RPMI8226 (cell line): Measurements from ENCODE around the gene BOC.
A peak's percentile ranks its signal among the peaks of the same experiment; 100 is the strongest.

Source experiments
- DNase-seq: peaks from one replicate; pipeline ENCODE4 v3.0.0-alpha.2; 2015

BOC gene

DNA sequence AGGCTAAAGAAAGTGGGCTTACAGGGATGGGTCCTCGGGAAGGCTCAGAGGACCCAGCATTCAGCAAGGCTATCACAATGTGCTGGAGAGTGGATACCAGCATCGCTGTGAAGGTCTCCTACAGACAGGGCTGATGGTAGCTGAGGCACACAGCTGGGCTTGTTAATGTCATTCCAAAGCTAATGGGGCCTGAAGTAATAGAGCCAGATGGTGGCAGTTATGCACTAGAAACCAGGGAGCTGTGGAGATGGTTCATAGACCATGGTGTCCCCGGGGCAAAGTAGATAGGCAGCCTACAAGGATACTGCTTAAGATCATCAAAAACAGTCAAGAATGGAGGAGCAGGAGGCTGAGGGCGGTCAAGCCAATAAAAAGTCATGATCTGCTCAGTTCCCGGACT, 24.8 kb upstream of the BOC start:
- no peak for DNase-seq

DNA sequence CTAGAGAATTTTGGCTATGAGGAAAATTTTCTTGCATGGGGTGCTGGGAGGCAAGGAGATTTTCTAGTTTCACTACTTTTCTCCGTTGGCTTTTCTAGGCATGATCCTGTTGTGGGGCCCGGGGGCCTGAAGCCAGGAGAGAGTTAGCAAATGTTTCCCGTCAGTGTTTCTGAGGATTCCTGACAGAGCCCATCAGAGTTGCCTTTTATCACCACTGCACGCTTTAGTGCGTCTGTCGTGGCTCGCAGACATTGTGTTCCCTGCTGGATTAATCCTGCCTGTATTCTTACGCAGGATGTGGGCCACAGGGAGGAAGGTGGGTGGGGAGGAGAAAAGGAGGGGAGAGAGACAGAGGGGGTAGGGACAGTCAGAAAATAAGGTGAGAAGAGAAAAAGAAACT, 18.1 kb upstream of the BOC start:
- DNase-seq = no peak

DNA sequence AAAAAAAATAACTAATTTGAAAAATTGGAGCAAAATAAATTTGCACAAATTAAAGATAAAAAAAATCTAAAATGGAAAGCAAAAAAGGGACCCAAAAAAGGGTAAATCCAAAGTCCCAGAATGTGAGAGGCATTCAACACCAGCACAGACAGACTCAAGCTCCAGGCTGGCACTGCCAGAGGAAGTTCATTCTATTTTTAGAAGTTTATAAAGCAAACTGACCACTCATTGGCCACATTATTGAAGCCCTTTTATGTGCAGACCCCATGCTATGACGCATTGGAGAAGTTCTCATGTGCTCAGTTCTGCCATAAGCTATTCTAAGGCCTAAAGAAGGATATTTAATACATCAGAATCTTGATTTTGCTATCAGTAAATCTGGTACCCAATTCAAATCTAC, 17.6 kb upstream of the BOC start:
- DNase-seq = no peak

DNA sequence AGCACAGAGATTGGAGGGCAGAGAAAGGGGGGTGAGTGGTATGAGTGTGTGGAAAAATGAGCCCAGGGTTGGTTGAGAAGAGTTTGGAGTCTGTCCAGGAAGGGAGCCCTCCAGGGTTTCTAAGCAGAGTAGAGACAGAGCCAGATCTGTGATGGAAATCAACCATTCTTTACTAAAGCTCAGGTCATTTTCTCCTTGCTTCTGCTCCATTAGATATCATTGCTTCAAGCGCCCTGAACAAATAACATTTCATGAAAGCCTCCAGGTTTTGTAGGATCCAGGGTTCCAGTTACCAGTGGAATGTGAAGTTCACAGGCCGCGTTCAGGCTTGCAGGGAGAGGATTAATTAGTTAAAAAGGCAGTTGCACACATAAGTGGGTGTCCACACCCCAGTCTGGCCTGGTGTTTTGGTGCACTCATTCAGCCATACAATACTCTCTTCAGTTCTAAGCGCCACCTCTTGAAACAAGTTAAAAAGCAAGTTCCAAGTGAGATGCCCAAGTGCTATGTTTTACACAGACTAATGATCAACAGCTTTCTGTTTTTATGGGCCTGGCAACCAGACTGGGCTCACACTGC, 16.4 kb upstream of the BOC start:
- DNase-seq = no peak

DNA sequence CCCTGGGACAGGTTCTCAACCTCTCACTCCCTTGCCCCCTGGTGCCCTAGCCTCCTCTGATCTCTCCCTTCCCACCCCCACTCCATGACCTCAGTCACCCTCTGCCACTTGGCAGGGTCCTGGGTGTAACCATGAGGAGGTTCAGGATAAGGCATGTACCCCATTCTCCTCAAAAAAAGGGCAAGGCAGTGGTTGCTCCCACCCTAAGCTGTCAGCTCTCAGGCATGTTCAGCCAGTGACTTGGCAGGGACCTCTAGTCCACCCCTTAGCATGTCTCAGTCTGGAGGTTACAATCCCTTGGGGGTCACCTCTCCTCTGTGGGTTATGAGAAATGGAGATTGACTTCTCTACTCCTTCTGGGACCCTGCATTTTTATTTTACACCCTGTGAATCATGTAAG, 11.0 kb upstream of the BOC start:
- DNase-seq = no peak

DNA sequence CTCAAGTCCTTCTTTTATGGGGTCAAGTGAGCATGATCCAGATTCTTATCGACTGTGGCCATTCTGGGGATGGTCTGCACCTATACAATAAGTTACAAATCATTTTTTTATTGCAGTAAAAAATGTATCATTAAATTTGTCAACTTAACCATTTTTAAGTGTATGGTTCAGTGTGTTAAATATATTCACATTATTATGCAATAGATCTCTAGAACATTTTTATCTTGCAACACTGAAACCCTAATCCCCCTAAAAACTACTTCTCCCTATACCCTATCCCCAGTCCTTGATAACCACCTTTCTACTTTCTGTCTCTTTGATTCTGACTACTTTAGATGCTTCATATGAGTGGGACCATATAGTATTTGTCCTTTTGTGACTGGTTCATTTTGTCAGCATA, 10.4 kb upstream of the BOC start:
- DNase-seq = no peak

DNA sequence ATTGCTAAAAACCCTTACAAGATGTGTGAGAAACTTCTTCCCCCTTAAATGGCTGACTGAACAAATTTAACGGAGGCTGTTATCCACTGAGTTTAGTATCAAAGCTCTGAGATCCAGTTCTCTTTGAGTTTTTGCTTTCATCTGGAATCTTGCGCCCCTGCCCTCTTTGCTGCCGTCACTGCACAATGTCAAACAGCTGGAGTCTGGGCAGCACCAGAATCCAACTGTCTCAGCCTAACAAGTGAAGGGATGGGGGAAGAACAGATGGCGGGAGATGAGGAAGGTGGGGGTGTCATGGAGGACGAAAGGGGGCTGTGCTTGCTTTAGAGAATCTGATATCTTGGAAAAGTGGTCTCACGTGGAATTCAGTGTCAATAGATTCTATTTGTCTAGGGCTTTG, 7.0 kb upstream of the BOC start:
- DNase-seq = no peak

DNA sequence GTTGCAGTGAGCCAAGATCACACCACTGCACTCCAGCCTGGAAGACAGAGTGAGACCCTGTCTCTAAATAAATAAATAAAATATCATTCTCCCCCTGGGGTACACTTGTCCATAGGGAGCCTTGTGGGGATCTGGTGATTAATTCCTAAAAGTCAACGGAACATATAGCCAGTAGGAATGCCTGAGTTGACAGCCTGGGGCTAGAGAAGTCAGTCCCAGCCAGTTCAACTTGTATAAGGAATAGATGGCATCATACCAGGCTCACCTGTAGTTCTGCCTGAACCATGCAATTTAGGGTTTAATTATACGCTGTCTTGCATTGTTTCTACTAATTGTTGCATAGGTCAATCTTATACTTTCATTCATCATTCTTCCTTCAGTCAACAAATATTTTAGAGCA, 5.9 kb upstream of the BOC start:
- no peak for DNase-seq

DNA sequence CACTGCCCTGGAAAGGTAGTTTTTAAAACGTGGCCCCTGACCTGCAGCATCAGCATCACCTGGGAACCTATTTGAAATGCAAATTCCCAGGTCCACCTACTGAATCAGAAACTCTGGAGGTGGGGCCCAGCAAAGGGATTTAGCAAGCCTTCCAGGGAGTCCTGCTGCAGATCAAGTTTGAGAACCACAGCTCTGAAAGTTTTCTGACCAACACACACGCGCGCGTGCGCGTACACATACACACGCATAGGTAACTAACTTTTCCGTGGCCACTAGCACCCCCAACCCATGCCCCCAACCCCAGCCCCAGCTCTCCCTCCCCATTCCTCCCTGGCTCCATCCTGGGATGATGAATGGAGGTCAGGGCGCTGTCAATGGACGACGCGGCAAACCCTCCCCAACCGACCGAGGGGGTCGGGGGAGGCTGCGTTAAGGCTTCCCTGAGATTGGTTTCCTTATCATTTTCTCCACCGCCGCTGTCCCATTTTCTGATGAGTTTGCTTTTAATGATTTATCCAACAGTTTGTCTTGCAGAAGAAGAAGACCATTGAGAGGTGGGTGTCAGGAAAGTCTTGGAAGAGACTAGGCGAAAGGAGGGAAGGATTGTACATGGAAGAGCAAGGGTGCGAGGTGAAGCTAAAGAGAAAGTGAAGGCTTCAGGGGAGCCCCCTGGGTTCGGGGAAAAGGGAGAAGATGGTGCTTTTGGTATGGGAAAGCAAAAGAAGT, 590 bp upstream of the BOC start:
- no peak for DNase-seq

DNA sequence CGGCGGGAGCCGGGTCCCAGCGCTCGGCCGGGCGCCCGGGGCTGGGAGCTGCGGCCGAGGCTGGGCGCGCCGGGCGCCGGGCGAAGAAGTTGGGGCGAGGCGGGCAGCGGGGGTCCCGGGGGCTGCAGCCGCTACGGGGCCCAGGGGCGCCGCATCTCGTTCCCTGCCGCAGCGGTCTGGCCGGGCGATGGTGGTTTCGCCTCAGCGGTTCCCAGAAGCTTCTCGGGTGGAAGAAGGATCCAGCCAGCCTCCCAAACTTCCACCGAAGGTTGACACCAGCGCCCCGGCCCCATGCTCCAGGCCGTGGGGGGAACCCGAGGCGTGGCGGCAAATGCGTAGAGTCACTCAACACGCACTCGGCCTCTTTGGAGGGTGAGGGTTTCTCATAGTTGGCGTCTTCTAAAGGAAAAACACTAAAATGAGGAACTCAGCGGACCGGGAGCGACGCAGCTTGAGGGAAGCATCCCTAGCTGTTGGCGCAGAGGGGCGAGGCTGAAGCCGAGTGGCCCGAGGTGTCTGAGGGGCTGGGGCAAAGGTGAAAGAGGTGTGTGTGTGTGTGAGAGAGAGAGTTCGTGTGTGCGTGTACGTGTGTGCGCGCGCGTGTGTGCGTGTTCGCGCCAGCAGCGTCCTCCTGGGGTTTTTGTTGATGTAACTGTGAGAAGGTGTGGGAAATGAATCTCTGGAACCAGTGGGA, 940 bp downstream of the BOC start:
- no peak for DNase-seq

DNA sequence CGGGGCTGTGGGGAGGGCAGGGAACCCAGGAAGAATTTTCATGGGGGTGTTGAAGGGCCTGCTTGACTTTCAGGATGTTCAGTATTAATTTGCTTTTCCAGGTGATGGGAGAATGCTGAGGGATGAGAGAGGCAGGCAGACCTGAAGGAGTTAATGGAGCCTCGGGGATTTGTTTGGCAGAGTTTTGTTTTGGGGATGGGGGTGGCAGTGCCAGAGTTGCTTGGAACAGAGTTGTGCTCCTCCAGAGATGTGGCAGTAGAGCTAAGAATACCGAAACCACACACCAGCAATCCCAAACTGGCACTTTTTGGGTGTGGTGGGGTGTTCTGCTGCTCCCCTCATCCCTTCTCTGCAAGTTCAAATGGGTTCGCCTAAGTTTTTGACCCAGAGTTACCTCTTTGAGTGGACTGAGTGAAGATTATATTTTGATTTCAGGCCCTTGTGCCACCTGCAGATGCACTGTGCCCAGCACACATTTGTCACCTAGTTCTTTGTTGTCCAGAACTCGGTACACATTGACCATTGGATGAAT, 1.6 kb downstream of the BOC start:
- no peak for DNase-seq

DNA sequence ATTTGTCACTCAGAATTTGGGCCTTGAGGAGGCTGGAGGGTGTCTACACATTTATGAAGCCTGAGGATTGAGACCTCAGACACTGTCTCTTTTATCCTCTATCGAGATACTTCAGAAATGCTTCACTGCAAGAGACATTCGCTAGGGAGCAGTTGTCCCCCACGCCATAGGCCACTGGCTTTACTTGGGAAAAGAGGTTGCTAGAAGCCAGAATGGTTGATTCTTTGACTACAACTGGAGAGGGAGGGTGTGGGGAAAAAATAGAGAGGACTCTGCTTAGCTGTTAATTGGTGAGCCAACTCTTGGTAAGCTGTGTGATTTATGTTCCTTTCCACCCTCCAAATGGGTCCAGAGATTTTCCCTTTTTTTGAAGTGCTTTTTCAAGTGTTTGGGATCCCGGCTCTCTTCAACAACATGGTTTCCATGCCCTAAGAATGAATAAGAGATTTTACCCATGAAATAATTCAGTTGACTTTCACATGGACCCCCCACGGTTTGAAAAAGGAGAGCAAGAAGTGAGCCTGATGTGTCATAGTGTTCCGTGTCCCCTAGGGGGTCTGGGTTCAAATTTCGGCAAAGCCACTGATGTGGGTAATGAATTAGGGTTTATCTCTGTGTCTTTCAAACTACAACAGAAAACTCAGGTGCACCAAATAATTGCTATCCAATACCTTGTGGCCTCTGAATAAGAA, 2.7 kb downstream of the BOC start:
- no peak for DNase-seq

DNA sequence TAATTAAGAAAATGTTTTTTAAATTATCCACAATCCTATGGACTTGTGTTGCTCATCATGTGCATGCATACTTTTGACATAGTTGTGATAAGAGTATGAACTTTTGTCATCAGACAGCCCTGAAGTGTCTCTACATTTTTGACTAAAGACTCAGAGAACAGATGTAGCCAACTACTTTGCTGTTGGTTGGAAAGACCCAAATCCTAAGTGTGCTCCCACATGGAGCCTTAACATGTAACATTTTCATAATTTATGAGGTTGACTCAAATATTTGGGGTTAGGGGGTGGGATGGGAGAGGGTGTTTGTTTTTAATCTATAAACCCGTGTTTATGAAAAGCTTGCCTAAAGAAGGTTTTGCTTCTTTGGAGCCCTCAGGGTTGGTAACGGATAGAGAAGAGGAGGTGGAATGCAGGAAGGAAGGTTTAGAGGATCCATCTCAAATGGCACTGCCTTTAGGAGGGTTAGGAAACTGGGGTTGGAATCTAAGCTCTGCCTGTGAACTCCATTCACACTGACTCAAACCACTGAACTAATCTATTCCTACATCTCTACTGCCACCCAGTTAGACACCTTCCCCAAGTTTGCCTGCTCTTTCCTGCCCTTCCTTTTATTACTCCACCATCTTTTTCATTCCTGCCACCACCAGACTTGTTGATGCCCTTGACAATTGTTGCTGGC, 3.7 kb downstream of the BOC start:
- DNase-seq = no peak

DNA sequence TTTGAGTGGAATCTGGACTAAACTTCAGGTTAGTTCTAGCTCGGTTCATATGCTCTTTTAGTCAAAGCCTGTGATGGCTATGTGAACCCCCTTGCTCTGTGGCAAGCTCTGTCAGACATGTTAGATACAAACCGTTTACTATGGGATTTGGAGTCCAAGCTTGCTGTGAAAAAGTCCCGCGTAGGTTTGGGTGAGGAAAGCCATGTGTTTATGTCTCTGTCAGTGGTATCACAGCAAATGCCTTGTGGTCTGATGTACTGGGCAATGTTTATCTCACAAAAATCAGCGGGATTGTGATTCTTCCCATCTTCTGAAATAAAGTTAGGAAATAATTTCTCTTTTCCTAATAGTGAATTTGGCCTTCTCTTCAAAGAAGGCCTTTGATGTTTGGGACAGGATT, 5.0 kb downstream of the BOC start:
- no peak for DNase-seq

DNA sequence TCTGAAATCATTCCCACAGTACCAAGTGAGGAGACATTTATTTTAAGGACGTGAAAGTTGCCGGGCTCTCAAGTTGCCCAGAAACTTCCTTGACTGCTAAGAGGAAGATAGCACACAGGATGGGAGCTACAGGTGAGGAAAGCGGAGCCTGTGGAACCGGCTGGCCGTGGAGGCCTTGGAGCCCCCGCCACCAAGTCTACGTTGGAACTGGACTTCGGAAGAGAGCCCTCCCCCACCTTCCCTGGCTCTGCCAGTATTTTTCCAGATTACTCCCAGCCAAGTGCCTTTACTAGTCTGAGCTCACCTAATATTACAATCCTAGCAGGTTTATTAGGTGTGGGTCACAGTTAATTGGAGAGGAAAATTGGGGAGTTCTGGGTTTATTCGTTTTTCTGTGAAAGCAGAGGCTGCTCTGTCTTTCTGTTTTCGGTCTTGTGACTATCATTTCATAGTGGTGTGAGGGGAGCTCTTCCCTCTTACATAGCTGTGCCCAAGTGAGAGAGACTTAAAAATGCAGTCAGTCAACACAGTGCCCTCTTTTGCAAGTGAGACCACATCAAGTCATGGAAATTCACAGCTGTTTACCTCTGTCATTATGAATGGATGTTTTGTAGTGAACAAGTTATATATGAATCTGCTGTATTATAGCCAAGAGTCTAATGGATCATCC, 6.8 kb downstream of the BOC start:
- no peak for DNase-seq

DNA sequence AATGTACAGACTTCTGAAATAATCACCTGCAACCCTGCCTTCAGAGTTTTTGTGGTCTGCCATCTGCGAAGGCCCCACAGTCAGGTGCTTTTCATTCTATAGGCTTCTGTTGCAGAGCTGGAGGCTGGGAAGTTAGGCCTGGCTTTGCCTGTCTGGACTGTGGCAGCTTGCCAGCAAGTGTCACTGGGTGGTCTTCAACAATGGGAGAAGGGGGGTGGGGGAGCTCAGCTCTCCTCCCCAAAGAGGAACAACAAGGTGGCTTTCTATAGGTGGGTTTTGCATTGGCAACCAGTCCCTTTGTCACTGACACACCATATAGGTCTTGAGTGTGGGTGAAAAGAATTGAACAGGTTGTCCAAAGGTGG, 7.3 kb downstream of the BOC start:
- DNase-seq = no peak

DNA sequence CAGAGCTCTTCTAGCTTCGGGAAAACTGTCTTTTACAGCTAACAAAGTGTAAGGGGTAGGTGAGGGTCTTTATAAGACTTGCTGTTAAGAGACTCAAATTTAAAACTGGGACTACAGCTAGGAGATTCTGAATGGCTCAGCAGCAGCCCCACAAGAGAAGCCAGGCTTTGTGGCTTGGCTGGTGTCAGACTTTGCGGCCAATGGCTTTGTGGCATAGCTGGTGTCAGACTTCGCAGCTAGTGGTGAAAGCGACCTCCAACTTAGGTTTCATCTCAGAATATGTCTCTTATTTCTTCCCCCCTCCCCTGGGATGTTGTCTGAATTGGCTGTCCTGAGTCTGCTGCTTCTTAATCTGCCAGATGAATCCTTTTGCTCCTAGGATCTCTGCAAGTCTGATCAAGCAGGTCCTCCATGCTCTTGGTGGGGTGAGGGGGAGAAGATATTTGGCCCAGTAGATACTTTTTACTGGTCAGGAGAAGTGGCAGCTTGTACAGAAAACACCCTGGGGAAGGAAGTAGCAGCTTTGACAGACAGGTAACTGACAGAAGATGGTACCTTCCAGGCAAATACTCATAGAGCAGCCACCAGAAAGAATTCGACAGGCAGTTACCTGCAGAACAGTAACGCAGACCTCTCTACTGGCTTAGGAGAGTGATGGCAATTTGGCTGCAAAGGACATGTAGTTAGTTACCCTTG, 8.4 kb downstream of the BOC start:
- no peak for DNase-seq

DNA sequence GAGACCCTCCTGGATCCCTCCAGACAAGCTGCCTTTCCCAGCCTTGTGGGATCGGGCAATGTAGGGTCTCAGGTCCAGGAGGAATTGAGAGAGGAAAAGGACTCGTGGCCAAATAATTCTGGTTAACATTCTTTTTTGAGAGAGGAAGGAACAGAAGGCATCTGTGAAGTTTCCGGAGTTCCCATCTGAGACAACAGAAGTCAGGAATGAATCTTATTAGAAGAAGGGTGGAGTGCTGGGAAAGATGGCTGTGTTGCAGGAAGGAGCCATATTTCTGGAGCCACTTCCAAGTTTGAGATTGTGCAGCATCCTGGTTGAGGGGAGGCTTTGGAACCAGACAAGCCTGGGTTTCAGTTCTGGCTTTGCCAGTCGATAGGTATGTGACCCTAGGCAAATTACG, 9.4 kb downstream of the BOC start:
- DNase-seq = no peak

DNA sequence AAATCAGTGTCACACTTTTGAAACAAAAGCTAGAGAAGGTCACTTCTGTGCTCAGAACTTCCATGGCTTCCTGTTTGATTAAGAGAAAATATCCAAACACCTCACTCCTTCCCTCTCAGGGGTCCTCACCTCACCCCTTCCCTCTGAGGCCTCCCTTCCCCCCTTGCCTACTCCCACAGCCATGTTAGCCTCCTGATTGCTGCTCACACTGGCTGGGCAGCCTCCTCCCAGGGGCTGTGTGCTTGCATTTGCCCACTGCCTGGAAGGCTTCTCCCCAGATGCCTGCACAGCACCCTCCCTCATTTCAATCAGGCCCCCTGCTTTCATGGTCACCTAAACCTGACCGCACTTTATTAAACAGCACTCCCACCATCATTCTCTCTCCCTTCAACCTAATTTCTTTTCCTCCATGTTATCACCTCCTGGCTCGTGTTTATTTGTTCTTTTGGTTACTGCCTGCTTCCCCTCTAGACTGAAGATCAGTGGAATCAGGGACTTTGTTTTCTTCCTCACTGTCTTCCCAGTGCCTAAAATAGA, 10.4 kb downstream of the BOC start:
- DNase-seq = no peak

DNA sequence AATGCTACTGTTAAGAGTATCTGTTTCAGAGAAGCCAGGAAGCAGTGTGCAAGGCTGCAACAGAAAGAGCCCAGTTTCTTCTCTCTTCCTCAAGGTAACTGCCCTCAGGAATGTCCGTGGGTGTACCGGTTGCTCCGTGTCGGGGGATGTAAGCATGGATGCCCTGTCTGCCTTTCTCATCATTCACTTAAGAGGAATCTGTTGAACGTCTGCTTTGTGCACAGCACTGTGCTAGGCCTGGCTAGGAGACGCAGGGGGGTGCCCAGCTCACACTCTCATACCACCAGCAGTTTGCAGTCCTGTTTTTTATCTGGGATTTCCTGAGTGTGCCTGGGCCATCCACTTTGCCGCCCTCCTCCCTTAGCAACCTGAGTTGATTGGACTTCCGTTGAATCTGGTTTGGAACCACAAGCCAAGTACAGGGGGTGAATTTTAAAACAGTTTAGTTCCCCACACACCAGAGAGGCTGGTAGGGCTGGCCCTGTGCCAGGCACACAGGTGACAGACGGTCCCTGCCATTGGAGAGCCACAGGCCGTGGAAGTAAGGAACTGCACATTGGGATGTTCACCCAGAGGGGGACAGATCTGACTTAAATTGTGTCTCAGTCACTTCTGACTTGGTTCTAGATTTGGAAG, 11.2 kb downstream of the BOC start:
- DNase-seq = peak; percentile 9
